Calu3 (cell line): ENCODE data around the gene PPM1L. TPM values are rescaled to one million over a fixed set of nuclear protein-coding genes. Genes with fewer than 3 reads are reported as not detected.
A peak's percentile ranks its signal among the peaks of the same experiment; 100 is the strongest.

Experiments used
- BruUV-seq: library from RNA; stranded (reverse); fragments of 400-500 nt; replicated peaks from 2 replicates; lab custom pipeline; 2021; lab: Mats Ljungman, UMichigan
- CTCF ChIA-PET: fragments of 300-600 bp; sonication (Branson Sonifier 250); formaldehyde crosslinking; loops from one replicate; lab custom pipeline; 2022; ENCODE audit warnings: antibody characterized with exemption; lab: Charles Lee
- DNase-seq: peaks from one replicate; pipeline ENCODE4 v3.0.0; 2022
- H3K27ac Mint-ChIP-seq: one replicate; pipeline ENCODE4 v1.8.0; 2022; ENCODE audit warnings: mixed read lengths; ENCODE audit not compliant: unreplicated experiment
- H3K27me3 Mint-ChIP-seq: one replicate; pipeline ENCODE4 v1.8.0; 2022; ENCODE audit warnings: mixed read lengths; ENCODE audit not compliant: unreplicated experiment
- H3K36me3 Mint-ChIP-seq: one replicate; pipeline ENCODE4 v1.8.0; 2022; ENCODE audit warnings: mild to moderate bottlenecking, moderate library complexity, mixed read lengths; ENCODE audit not compliant: insufficient read depth, unreplicated experiment
- H3K4me1 Mint-ChIP-seq: one replicate; pipeline ENCODE4 v1.8.0; 2022; ENCODE audit warnings: mild to moderate bottlenecking, low read depth, mixed read lengths; ENCODE audit not compliant: unreplicated experiment
- H3K4me3 Mint-ChIP-seq: one replicate; pipeline ENCODE4 v1.8.0; 2022; ENCODE audit warnings: mild to moderate bottlenecking, low read depth, moderate library complexity, mixed read lengths; ENCODE audit not compliant: unreplicated experiment
- H3K9me3 Mint-ChIP-seq: one replicate; pipeline ENCODE4 v1.8.0; 2022; ENCODE audit warnings: low read depth, mixed read lengths; ENCODE audit not compliant: unreplicated experiment
- CTCF ChIP-seq: fragments of 200-600 bp; IDR thresholded peaks from one replicate; pipeline ENCODE4 v1.8.0; 2022; ENCODE audit warnings: antibody characterized with exemption; ENCODE audit not compliant: unreplicated experiment
- intact Hi-C: fragments of 100-400 bp; cut with micrococcal nuclease; formaldehyde crosslinking; loops from one replicate; pipeline ENCODE4 v1.10.0; 2022; ENCODE audit not compliant: unreplicated experiment
- total RNA-seq: library from RNA; stranded (reverse); gene quantifications from 2 replicates; pipeline ENCODE4 v1.2.3, GENCODE V29; 2022

The PPM1L gene
- total RNA-seq, 1 experiment from 2014 or later: 18.4 TPM

DNA sequence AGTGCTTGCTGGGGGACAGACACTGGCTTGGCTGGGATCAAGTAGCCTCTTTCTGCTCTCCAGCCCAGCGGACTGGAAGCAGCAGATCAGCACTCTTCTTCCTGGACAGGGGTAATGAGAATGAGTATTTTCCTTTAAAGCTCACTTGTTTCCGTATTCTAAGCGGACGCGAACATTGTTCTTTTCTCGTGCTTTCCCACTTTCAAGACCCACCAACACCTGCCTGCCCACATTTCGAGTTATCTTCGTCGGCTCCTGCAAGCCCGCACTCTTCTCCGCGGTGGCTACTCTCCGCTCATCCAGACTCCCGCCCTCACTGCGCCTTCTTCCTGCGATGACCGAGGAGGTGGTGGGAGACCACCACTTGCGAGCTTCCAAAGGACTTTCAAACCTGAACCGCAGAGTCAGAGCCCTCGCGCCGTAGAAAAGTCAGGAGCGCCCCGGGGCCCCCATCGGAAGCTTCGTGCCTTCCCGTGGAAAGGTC, 1.6 kb upstream of the PPM1L start:
- intact Hi-C loops: loop anchor here (2.0 kb wide), 1 partner anchor 166 kb away; no protein-coding TSS in a partner anchor
- CTCF ChIA-PET: interaction anchor here (0.7 to 1.1 kb wide), 2 partner anchors 17 to 18 kb away, joined by 4 read pairs; no protein-coding TSS in a partner anchor
- Mint-ChIP-seq H3K36me3 (peaks cover 38% of the 10 kb centered on the region), H3K27ac (peak overlapping the region; percentile 93), H3K27me3 (no peaks in the 10 kb centered on the region), H3K4me3 (peak overlapping the region; percentile 95), H3K4me1 (peaks cover 24% of the 10 kb centered on the region), H3K9me3 (no peaks in the 10 kb centered on the region)
- peak; percentile 48 for DNase-seq
- no TSS peak for BruUV-seq
- no peak for TF ChIP-seq CTCF

DNA sequence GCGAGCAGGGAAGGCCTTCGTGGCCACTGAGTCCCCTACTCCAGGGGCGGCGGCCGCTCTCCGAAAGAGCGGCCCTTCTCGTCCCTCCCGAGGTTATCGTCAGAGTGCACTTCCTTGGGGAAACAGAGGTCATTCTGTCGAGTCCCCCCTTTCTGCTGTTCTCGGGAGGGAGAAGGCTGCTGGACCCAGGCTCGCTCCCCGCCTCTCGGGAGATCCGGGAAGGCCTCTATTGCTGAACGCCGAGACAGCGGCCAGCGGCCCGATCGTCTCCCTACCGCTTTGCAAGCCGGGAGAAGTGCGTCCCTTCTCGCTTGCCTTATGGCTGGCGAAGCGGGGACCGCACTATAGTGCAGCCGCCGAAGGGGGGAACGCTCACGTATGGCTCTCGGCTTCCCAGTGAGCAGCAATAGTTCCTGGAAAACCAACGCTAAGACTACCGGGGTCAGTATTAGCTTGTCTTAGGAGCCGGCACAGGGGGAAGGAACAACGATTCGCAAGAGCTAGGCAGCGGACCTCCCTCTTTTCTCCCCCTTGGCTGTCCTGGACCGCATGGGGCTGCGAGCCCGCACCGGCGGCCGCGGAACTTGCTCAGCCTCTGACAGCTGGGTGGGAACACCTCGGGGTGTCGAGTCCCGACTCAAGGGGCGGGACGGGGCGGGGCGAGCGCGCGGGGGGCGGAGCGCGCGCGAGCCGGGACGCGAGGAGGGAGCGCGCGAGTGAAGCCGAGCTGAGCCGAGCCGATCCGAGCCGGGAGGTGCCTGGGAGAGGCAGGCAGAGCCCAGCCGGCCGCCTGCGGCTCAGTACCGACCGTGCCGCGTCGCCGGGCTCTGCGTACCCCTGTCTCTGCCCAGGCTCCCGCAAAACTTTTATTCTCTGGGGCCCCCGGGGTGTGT, 930 bp upstream of the PPM1L start:
- Mint-ChIP-seq H3K27ac (peak overlapping the region; percentile 93), H3K4me3 (peak overlapping the region; percentile 95), H3K27me3 (no peaks in the 10 kb centered on the region), H3K4me1 (peaks cover 23% of the 10 kb centered on the region), H3K9me3 (no peaks in the 10 kb centered on the region), H3K36me3 (peaks cover 38% of the 10 kb centered on the region)
- CTCF ChIA-PET: interaction anchor here (1.0 to 1.1 kb wide), 2 partner anchors 9 to 17 kb away, joined by 3 to 4 read pairs; no protein-coding TSS in a partner anchor
- TF ChIP-seq CTCF: no peak
- intact Hi-C loops: loop anchor here (2.0 kb wide), 1 partner anchor 166 kb away; no protein-coding TSS in a partner anchor
- TSS peak; percentile 69 for BruUV-seq
- peak; percentile 97 for DNase-seq

- TF ChIP-seq CTCF: no peak
- H3K27ac Mint-ChIP-seq: peak overlapping the region; percentile 66
- H3K27me3 Mint-ChIP-seq: no peaks in the 10 kb centered on the region
- H3K9me3 Mint-ChIP-seq: peaks cover 2% of the 10 kb centered on the region
- peaks cover 23% of the 10 kb centered on the region for H3K4me1 Mint-ChIP-seq
- H3K36me3 Mint-ChIP-seq: peaks cover 38% of the 10 kb centered on the region
- intact Hi-C loops: loop anchor here (2.0 kb wide), 1 partner anchor 27 kb away; no protein-coding TSS in a partner anchor
- BruUV-seq: TSS peak; percentile 31
- peak overlapping the region; percentile 95 for H3K4me3 Mint-ChIP-seq
- DNase-seq: peak; percentile 45
- CTCF ChIA-PET: no interaction called here
These were observed 1.4 kb downstream of the PPM1L start for GRCh38 chr3:160757233-160758106.
